NK-92 (cell line): ENCODE measurements around the gene ARHGAP25.

ENCODE experiments used
- DNase-seq: peaks from one replicate; lab custom pipeline; 2025; ENCODE audit not compliant: unreplicated experiment; lab: John Stamatoyannopoulos, UW

Gene ARHGAP25

DNA sequence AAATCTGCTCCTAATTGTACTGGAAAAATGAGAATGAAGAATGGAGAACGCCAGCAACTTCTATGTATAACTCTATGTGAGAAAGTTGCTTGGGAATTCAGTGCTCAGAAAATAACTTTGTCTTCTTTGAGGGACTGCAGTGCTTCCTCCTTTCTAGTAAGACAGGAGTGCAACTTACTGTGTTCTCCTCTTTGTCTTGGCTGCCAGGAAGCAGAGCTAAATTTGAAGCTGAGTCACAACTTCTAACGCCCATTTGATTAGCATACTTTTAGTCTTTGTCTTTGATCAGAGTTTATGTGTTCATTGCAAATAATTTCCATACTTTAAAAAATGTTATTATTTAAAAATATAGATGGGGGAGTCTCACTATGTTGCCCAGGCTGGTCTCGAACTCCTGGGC lies 6.6 kb downstream of the ARHGAP25 start:
- DNase-seq, result no peak

- DNase-seq, result no peak
Observed at GRCh38 chr2:68741805-68742306, 7.2 kb downstream of the ARHGAP25 start.

DNA sequence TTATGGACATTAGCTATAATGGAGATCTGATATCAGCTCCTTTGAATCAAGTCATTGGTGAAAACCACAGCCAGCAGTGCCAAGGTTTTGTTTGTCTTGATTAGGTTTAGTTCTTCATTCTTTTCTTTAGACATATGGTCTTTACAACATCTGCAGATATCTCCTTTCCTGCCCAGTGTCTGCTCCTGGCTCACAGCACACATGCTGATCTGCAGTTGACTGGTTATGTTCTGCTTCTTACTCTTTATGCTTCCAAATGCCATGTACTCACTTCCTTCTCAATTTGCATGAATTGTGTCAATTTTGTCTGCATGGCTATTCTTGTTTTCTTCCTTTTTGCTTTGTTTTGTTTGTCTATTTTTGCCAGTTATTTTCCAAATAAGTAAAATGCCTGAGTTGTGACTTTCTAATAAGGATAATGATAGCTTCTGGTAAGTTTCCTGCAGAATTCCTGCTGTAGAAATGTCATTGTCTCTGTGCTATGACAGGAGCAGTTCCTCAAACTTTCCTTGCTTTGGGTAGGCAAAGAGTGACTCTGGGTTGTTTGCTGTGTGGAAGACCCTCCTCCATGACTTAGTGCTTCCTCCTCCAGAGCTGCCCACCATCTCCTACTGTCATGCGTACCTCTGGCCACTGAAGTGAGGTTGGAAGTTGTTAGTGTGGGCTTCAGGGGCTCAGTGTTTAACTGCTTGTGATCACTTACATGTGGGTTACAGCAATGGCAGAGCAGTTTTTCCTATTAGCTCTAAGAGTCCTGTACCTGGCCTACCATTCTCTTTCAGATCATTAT lies 8.2 kb downstream of the ARHGAP25 start:
- DNase-seq, result no peak

DNA sequence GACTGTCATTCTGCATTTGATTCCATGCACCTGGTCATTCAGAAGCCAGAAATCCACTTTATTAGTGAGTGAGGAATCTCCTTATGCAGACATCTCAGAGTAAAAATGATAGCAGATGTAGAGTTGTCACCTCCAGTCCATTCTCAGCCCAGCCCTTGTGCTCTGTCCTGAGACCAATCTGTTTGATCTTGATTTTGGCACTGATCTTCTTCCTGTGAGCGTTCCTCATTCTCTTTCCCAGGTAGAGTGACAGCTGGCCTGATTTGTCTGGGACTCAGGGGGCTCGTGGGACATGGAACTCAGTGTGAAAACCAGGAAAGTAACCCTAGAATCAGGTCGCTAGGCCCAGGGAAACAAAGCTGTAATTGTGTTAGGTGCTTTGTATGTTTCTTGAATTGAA lies 8.9 kb downstream of the ARHGAP25 start:
- DNase-seq, result no peak

DNA sequence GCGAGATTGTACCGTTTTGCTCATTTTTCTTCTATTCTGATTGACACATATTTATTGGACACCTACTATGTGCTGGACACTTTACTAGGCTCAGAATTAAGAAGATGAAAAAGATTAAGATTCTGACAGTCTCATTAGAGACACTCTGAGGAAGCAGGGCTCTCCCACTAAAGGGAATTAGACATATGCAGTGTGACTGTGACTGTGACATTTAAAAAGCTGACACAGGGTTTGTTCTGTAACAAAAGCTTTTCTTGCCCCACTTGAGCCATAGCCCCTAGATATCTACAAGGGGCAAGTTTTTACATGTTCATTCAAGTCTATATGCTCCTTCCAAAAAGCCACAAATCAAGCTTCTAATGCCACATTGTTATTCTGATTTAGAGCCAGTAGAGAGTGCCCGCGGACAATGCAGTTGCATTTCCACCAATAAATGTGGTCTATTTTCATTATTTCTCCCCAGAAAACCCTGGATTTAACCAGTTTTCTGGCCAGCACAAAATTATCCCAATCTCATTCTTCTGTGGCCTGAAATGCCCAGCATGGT lies 9.8 kb downstream of the ARHGAP25 start:
- no peak for DNase-seq

- DNase-seq, result no peak
Observed at GRCh38 chr2:68745006-68745405, 10.4 kb downstream of the ARHGAP25 start.

- DNase-seq, result no peak
Observed at GRCh38 chr2:68746408-68746807, 11.8 kb downstream of the ARHGAP25 start.

DNA sequence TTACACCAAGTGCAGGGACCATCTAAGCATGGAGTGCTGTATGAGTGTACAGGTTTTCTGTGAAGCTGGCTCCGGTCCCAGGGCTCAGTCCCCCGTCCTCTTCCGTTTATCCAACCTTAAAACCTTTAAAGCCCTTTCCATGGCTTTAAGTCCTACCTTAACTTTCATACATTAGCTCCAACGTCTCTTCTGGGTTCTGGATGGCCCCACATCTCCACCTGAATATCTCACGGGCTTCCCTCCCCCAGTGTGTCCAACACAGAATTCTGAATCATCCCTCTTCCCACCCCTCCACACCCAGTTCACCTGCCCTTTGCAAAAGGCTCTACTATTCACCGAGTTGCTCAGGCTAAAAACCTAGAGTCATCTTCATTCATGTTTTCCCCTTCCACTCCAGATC lies 12.8 kb downstream of the ARHGAP25 start:
- DNase-seq, result no peak

DNA sequence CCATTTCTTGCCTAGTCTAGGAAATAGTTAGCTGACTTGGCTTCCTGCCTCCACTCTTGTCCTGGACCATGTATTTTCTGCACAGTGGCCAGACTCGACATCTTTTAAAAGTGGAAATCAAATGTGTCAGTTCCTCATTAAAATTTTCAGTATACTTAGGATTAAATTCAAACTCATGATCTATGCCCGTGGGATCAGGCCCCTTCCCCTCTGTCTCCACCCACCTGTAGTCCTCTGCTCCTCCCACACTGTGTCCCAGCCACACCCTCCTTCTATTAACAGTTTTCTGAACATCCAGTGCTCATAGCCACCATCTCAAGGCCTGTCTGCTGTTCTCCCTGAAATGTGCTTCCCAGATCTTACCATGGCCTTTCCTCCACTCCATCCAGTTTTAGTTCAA lies 13.3 kb downstream of the ARHGAP25 start:
- DNase-seq, result no peak

DNA sequence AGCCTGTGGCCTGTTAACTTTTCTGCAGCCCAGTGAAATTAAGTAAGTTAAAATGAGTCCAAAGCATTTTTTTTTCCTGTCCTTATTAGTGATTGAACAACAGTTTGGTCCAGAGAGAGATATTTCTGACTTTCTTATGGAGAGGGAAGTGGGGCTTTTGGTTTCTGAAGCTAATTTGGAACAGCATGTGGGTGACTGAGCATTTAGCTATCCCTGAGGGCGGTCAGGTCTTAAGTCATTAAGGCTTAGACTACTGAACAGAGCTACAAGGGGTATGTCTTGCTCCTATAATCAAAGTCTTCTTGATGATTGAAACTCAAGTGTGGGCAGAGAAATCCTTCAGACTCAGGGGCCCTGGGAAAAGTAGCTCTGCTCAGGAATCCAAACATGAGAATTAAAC lies 14.0 kb downstream of the ARHGAP25 start:
- no peak for DNase-seq

DNA sequence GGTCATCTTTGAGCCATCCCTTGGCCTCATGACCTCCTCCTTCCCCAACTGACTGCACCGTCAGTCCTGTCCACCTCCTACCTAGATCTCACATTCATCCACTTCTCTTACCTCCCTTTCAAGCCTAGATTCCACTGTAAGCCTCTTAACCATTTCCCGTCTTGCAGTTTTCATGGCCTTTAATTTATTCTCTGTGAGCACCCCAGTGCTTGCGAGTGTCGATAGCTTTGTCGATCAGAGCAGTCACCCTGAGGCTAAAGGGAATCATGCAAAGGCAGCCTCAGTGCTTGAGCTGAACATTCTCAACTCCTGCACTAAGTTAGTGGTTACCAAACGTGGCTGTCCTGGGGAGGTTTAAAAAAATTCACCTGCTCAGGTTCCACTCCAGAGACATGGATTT lies 14.7 kb downstream of the ARHGAP25 start:
- DNase-seq, result no peak

GRCh38 chr2:68750592-68751396 lies 16.2 kb downstream of the ARHGAP25 start:
- DNase-seq, result no peak

GRCh38 chr2:68751397-68752339 lies 17.1 kb downstream of the ARHGAP25 start:
- peak; percentile 44 for DNase-seq

GRCh38 chr2:68753318-68753717 lies 18.7 kb downstream of the ARHGAP25 start:
- no peak for DNase-seq

- no peak for DNase-seq
Observed at GRCh38 chr2:68755071-68755470, 20.5 kb downstream of the ARHGAP25 start.

DNA sequence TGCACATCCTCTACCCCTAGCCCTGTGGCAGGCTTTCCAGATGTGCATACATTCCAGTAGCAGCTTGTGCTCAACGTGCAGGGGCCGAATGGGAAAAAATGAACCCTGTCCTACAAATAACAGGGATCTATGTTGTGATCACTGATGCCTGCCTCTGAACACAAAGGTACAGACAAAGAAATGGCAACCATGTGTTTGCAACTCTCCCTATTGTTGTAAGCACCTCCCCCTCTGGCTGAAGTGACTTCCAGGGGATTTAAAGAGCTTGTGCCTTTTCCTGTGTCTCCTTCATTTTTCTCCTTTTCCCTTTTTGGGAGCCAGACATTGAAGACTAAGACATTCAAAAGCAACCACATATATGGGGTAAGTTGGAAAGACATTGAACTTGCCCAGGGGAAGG lies 21.6 kb downstream of the ARHGAP25 start:
- no peak for DNase-seq

DNA sequence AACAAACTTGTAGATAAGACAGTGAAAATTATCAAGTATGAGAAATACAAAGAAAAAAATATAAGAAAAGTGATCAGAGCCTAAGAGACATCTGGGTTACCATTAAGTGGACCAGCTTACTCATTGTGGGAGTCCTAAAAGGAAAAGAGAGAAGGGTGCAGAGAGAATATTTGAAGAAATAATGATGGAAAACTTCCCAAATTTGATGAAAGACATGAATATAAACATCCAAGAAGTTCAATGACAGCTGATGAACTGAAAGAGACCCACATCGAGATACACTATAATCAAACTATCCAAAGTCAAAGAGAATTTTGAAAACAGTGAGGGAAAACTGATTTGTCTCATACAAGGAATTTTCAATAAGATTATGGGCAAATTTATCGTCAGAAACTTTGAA lies 22.5 kb downstream of the ARHGAP25 start:
- DNase-seq, result no peak

GRCh38 chr2:68762100-68762499 lies 27.5 kb downstream of the ARHGAP25 start:
- DNase-seq, result no peak

DNA sequence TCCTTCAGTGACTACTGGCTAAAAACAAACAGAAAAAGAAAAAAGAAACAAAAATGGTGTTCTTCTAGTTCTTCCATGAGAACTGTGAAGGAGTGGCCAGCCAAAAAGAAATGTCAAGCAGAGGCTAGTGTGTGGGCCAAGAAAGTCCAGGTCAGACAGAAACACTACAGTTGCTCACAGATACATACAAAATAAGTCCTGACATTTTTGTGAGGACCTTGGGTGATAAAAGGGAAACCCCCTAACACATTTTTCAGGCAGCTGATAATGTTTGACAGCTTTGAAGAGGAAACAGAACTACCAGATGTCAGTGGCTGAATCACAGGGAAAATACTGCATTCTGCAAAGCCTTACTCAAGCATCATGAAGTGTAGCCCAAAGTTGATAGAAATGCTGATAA lies 28.1 kb downstream of the ARHGAP25 start:
- DNase-seq, result no peak

DNA sequence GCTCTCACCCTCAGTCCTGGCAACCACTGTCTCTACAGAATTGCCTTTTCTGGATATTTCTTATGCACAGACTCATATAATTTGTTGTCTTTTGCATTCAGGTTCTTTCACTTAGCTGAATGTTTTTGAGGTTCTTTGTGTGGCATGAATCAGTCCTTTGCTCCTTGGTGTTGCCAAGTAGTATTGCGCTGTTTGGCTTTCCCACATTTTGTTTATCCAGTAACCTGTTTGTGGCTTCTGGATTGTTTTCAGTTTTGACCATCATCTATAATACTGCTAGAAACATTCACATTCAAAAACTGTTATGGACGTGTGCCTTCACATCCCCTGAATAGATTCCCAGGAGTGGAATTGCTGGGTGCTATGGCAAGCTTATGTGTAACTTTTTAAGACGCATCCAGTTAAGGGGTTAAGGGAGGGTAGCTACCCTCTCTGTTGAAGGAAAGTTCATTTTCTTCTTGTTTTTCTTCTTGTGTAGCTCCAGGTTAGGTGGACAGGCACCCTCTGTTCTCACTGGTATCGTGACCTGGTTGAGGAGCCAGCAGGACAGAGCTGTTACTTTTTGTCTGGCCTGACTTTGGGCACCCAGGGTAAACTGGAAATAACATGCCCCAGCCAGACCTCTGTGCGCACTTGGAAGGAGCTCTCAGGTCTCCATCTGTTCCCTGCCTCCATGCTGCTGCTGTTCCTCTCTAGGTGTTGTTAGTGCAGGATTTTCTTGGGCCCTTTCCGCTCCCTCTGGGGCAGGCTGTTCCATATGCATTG lies 29.6 kb downstream of the ARHGAP25 start:
- DNase-seq, result no peak
